Ishikawa (cell line): ENCODE measurements around the gene B3GLCT.

Source experiments
- CEBPB ChIP-seq: IDR thresholded peaks from 2 replicates; pipeline ENCODE4 v1.6.1; 2012
- CREB1 ChIP-seq: IDR thresholded peaks from 2 replicates; pipeline ENCODE4 v1.6.1; 2012; ENCODE audit warnings: low read depth
- EGR1 ChIP-seq: IDR thresholded peaks from 2 replicates; pipeline ENCODE4 v1.6.1; 2012
- EP300 ChIP-seq: IDR thresholded peaks from 2 replicates; pipeline ENCODE4 v1.6.1; 2012; ENCODE audit warnings: borderline replicate concordance
- FOXM1 ChIP-seq: IDR thresholded peaks from 2 replicates; pipeline ENCODE4 v1.6.1; 2012; ENCODE audit warnings: low read depth, borderline replicate concordance
- MAX ChIP-seq: IDR thresholded peaks from 2 replicates; pipeline ENCODE4 v1.6.1; 2012
- NFIC ChIP-seq: IDR thresholded peaks from 2 replicates; pipeline ENCODE4 v1.6.1; 2012
- RAD21 ChIP-seq: IDR thresholded peaks from 2 replicates; pipeline ENCODE4 v1.6.1; 2012; ENCODE audit warnings: low read depth
- REST ChIP-seq: IDR thresholded peaks from 2 replicates; pipeline ENCODE4 v1.6.1; 2012; ENCODE audit warnings: low read depth, mild to moderate bottlenecking
- TAF1 ChIP-seq: IDR thresholded peaks from 2 replicates; pipeline ENCODE4 v1.6.1; 2012; ENCODE audit warnings: low read depth, mild to moderate bottlenecking
- TCF12 ChIP-seq: IDR thresholded peaks from 2 replicates; pipeline ENCODE4 v1.6.1; 2012; ENCODE audit warnings: low read depth
- TEAD4 ChIP-seq: IDR thresholded peaks from 2 replicates; pipeline ENCODE4 v1.6.1; 2012
- USF1 ChIP-seq: IDR thresholded peaks from 2 replicates; pipeline ENCODE4 v1.6.1; 2012
- YY1 ChIP-seq: IDR thresholded peaks from 2 replicates; pipeline ENCODE4 v1.6.1; 2012; ENCODE audit warnings: low read depth
- ZBTB7A ChIP-seq: IDR thresholded peaks from 2 replicates; pipeline ENCODE4 v1.6.1; 2012; ENCODE audit warnings: low read depth

Gene B3GLCT

GRCh38 chr13:31311921-31312320, 112.1 kb downstream of the B3GLCT start:
- TF ChIP-seq TAF1 = no peak
- TF ChIP-seq FOXM1 = no peak

GRCh38 chr13:31314961-31315360, 115.2 kb downstream of the B3GLCT start:
- TF ChIP-seq ZBTB7A = no peak
- TF ChIP-seq CEBPB = no peak
- no peak for TF ChIP-seq REST
- TF ChIP-seq TCF12 = no peak
- no peak for TF ChIP-seq EGR1
- no peak for TF ChIP-seq EP300
- no peak for TF ChIP-seq TAF1
- TF ChIP-seq MAX = no peak
- TF ChIP-seq CREB1 = no peak
- TF ChIP-seq RAD21 = no peak
- no peak for TF ChIP-seq USF1
- TF ChIP-seq FOXM1 = no peak
- TF ChIP-seq TEAD4 = no peak
- no peak for TF ChIP-seq NFIC
- no peak for TF ChIP-seq YY1

GRCh38 chr13:31320946-31321345, 121.2 kb downstream of the B3GLCT start:
- TF ChIP-seq USF1 (no peak), TAF1 (no peak), TCF12 (no peak), YY1 (no peak), FOXM1 (no peak), NFIC (no peak), ZBTB7A (no peak), EP300 (no peak), REST (no peak), EGR1 (no peak)

- TF ChIP-seq YY1 (no peak), TCF12 (no peak), EP300 (no peak), MAX (no peak), CEBPB (no peak)
Measured at GRCh38 chr13:31321457-31321856, 121.7 kb downstream of the B3GLCT start.

- no peak for TF ChIP-seq YY1
- TF ChIP-seq USF1 = no peak
- TF ChIP-seq MAX = no peak
- TF ChIP-seq TAF1 = no peak
- no peak for TF ChIP-seq NFIC
- TF ChIP-seq EP300 = no peak
- no peak for TF ChIP-seq CREB1
- TF ChIP-seq EGR1 = no peak
- TF ChIP-seq ZBTB7A = no peak
- no peak for TF ChIP-seq REST
- no peak for TF ChIP-seq RAD21
- no peak for TF ChIP-seq CEBPB
- TF ChIP-seq FOXM1 = no peak
- no peak for TF ChIP-seq TEAD4
- no peak for TF ChIP-seq TCF12
Measured at GRCh38 chr13:31322026-31322425, 122.3 kb downstream of the B3GLCT start.
